Measurements from ENCODE around the gene NR3C2.
"Not testable (repeated sequence)": the region's sequence is repeated elsewhere in the genome, so short reads cannot be mapped to it uniquely, and the experiment has no call there.

The NR3C2 gene

DNA sequence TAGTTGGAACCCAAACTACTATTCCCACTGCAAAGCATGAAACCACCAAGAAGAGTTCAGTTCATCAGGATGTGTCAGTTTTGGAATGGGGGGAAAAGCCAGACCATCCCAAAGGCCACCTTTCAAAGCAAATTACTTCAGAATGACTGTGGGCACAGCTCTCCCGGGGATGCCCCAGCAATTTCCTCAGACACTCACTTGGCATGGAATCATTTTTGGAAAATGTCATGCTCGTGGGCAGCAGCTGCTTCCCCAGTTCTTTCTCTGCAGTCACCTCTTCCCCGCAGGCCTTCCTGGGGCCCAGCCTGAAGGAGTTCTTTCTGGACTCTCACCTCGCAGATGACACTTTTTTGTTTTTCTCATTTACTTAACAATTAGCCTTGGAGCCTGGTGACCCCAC is 350.3 kb downstream of the NR3C2 start:
- no peak for DNase-seq (ENCODE audit: low spot score)
- in situ Hi-C loops (cut with MboI; ENCODE audit: low pct_unique_long_range_greater_than_20kb, low sequenced_read_pairs, unreplicated experiment) = no loop called here
- TF ChIP-seq, protein P1, sequence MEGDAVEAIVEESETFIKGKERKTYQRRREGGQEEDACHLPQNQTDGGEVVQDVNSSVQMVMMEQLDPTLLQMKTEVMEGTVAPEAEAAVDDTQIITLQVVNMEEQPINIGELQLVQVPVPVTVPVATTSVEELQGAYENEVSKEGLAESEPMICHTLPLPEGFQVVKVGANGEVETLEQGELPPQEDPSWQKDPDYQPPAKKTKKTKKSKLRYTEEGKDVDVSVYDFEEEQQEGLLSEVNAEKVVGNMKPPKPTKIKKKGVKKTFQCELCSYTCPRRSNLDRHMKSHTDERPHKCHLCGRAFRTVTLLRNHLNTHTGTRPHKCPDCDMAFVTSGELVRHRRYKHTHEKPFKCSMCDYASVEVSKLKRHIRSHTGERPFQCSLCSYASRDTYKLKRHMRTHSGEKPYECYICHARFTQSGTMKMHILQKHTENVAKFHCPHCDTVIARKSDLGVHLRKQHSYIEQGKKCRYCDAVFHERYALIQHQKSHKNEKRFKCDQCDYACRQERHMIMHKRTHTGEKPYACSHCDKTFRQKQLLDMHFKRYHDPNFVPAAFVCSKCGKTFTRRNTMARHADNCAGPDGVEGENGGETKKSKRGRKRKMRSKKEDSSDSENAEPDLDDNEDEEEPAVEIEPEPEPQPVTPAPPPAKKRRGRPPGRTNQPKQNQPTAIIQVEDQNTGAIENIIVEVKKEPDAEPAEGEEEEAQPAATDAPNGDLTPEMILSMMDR (IDR thresholded peaks at IDR 0.05; ENCODE audit: extremely low read depth, insufficient read depth, missing control alignments) = no peak

DNA sequence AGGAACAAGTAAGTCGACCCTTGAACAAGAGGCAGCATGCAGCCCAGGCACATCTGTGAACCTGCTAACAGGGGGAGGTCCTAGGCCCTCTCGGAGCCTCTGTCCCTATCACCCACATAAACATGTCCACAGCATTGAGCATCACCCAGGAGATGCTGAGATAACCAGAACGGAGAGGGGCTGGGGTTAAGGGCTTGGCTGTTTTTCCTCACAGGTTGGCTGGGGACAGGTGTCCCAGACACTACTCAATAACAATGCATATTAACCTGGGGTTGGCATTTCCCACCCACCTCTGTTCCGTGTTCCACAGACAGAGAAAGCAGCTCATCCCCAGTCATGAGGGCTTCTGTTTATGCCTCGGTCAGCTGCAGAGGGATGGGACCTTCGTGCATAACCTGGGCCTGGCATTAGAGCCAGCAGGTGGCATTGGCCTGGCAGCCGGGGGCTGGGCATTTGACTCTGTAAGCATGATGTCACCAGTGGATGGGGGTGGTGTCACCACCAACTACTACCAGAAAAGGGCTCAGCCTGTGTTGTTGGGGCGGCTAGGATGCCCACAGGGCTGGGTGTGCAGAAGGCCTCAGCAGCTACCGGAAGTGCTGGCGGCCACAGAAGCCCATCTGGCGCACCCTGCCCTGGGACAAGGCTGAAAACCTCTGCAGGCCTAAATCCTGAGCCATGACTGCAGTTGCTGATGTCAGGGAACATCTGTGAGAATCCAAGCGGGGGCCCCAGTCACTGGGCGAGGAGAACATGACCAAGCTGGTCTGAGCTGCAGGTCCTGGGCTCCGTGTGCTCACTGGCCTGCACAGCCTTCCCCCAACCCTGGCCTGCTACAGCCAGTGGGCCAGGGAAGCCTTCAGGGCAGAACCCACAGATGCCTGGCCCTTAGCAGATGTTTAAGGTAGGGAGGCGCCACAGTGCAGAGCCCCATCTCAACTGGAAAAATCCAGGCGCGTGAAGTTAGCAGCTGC is 351.4 kb downstream of the NR3C2 start:
- TF ChIP-seq, protein P1 (IDR thresholded peaks at IDR 0.05; ENCODE audit: extremely low read depth, insufficient read depth, missing control alignments) = no peak
- DNase-seq (ENCODE audit: low spot score) = no peak
- in situ Hi-C loops (cut with MboI; ENCODE audit: low pct_unique_long_range_greater_than_20kb, low sequenced_read_pairs, unreplicated experiment) = no loop called here

DNA sequence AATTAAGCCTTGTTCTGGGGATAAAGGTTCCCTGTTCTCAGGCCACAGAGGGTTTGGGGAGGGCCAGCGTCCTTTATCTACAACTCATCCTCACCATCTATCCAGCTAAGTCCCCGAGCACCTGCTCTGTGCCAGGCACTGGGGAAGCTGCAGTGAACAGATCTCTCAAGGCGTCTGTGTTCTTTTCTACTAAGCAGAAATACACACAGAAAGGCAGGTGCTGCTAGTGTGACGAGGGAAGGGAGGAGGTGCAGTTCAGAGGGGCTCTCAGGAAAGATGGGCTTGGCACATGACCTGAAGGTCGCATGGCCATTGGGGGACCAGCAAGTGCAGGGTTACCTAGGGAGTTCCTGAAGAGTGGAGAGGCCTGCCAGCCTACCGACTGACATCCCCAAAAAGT is 352.2 kb downstream of the NR3C2 start:
- in situ Hi-C loops (cut with MboI; ENCODE audit: low pct_unique_long_range_greater_than_20kb, low sequenced_read_pairs, unreplicated experiment) = no loop called here
- DNase-seq (ENCODE audit: low spot score) = no peak
- TF ChIP-seq, protein P1 (IDR thresholded peaks at IDR 0.05; ENCODE audit: extremely low read depth, insufficient read depth, missing control alignments) = no peak

DNA sequence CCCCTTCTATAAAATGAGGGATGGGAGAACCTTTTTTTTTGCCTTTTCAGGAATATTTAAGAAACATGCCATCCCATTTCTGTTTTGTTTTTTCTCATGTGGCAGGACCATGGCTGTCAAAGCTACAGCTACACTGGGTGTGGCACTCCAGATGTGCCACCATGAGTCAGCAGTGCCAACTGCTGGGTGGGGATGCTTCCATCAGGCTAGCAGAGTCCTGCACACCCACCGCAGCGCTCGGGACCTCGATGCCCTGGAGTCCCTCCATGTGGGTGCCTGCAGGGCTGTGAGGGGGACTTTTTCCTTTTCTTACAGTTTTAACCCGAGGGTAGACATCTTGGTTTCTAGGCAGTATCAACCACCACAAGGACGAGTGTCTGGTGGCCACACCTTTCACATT is 352.6 kb downstream of the NR3C2 start:
- in situ Hi-C loops (cut with MboI; ENCODE audit: low pct_unique_long_range_greater_than_20kb, low sequenced_read_pairs, unreplicated experiment) = no loop called here
- TF ChIP-seq, protein P1 (IDR thresholded peaks at IDR 0.05; ENCODE audit: extremely low read depth, insufficient read depth, missing control alignments) = no peak
- DNase-seq (ENCODE audit: low spot score) = no peak

GRCh38 chr4:148083073-148083472 is 359.1 kb downstream of the NR3C2 start:
- in situ Hi-C loops (cut with MboI; ENCODE audit: low pct_unique_long_range_greater_than_20kb, low sequenced_read_pairs, unreplicated experiment); DNase-seq (ENCODE audit: low spot score): not testable (repeated sequence)

DNA sequence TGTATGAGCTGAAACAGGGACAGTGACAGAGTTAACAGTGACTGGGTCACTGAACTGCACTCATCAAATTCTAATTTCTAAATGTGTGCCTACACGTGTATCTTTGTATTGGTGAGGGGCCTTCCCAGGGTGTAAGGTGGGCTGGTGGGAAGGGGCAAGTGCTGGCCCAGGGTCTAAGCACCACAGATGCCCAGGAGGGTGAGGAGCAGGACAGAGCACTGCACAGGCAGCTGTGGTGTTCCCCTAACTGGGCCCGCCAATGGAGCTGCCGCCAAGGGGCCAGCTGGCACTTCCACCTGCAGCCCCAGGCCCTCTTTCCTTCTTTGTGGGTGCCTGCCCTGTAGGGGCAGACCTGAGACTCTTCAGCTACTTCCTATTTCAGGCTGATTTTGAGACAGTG is 360.5 kb downstream of the NR3C2 start:
- in situ Hi-C loops (cut with MboI; ENCODE audit: low pct_unique_long_range_greater_than_20kb, low sequenced_read_pairs, unreplicated experiment) = no loop called here
- TF ChIP-seq, protein P1 (IDR thresholded peaks at IDR 0.05; ENCODE audit: extremely low read depth, insufficient read depth, missing control alignments) = no peak
- no peak for DNase-seq (ENCODE audit: low spot score)

DNA sequence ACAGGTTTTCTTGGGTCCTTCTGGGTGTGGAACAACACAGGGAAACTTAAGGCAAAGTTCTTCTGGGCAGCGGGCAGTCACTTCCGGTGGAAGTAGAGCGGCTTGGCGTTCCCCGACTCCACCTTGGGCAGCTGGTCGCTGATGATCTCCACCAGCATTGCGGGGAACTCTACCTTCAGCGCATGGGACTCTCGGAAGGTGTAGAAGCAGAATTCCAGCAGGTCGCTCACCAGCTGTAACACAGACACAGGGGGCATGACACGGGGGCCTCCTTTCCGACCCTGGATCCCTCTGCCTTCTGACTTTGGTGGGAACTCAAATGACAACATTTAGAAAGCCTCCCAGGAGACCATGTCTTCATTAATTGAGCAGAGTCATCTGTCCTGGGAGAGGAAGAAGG is 360.9 kb downstream of the NR3C2 start:
- in situ Hi-C loops (cut with MboI; ENCODE audit: low pct_unique_long_range_greater_than_20kb, low sequenced_read_pairs, unreplicated experiment) = no loop called here
- TF ChIP-seq, protein P1 (IDR thresholded peaks at IDR 0.05; ENCODE audit: extremely low read depth, insufficient read depth, missing control alignments) = no peak

More for the DNA sequence above, 360.9 kb downstream of the NR3C2 start:
- no peak for DNase-seq (ENCODE audit: low spot score)
